CD8-positive, alpha-beta memory T cell (primary cell): Measurements from ENCODE around the gene UROC1. TPM values are rescaled to one million over a fixed set of nuclear protein-coding genes. Genes with fewer than 3 reads are reported as not detected.

Experiments used
- CTCF ChIA-PET: fragments of 350-600 bp; sonication (Branson Sonifier 250); formaldehyde crosslinking; loops from one replicate; lab custom pipeline; 2021; ENCODE audit warnings: antibody characterized with exemption; lab: Charles Lee
- POLR2A ChIA-PET: fragments of 350-600 bp; sonication (Branson Sonifier 250); formaldehyde crosslinking; loops from one replicate; lab custom pipeline; 2021; ENCODE audit warnings: antibody characterized with exemption; lab: Charles Lee
- DNase-seq, 5 donors: peaks; one replicate each; pipeline versions ENCODE4 v3.0.0 to v3.0.0-alpha.2; 2020 to 2022; ENCODE audit warnings: mixed read lengths in 1 of 5
- H3K27ac ChIP-seq: one replicate; pipeline ENCODE4 v1.7.0; 2013; ENCODE audit warnings: low read depth, mild to moderate bottlenecking, low read length, moderate library complexity
- H3K27me3 ChIP-seq: 2 replicates; pipeline ENCODE4 v1.7.0; 2013; ENCODE audit warnings: low read length, mild to moderate bottlenecking; ENCODE audit not compliant: insufficient read depth, poor library complexity, severe bottlenecking
- H3K36me3 ChIP-seq: 2 replicates; pipeline ENCODE4 v1.7.0; 2013; ENCODE audit warnings: mild to moderate bottlenecking, low read length, moderate library complexity; ENCODE audit not compliant: insufficient read depth
- H3K4me1 ChIP-seq: 2 replicates; pipeline ENCODE4 v1.7.0; 2013; ENCODE audit warnings: mild to moderate bottlenecking, low read length, moderate library complexity; ENCODE audit not compliant: insufficient read depth
- H3K4me3 ChIP-seq: 2 replicates; pipeline ENCODE4 v1.7.0; 2013; ENCODE audit warnings: mild to moderate bottlenecking, low read length
- H3K9me3 ChIP-seq: 2 replicates; pipeline ENCODE4 v1.7.0; 2013; ENCODE audit warnings: mild to moderate bottlenecking, low read length
- H3K27ac Mint-ChIP-seq, 8 donors: one replicate each; pipeline ENCODE4 v1.8.0; 2020 to 2021; ENCODE audit warnings: mixed read lengths in 8 of 8, mild to moderate bottlenecking in 6 of 8, inconsistent platforms in 3 of 8, moderate library complexity in 3 of 8
- H3K27me3 Mint-ChIP-seq, 2 donors: one replicate each; pipeline ENCODE4 v1.8.0; 2020 to 2021; ENCODE audit warnings: mixed read lengths in 2 of 2, mild to moderate bottlenecking in 1 of 2, moderate library complexity in 1 of 2
- H3K36me3 Mint-ChIP-seq, 3 donors: one replicate each; pipeline ENCODE4 v1.8.0; 2020 to 2021; ENCODE audit warnings: mixed read lengths in 3 of 3, inconsistent platforms in 1 of 3, mild to moderate bottlenecking in 1 of 3
- H3K4me1 Mint-ChIP-seq, 3 donors: one replicate each; pipeline ENCODE4 v1.8.0; 2020 to 2021; ENCODE audit warnings: mixed read lengths in 3 of 3, inconsistent platforms in 1 of 3, mild to moderate bottlenecking in 1 of 3
- H3K4me3 Mint-ChIP-seq, 7 donors: one replicate each; pipeline ENCODE4 v1.8.0; 2020 to 2021; ENCODE audit warnings: mixed read lengths in 7 of 7, mild to moderate bottlenecking in 6 of 7, moderate library complexity in 4 of 7, inconsistent platforms in 2 of 7
- H3K9me3 Mint-ChIP-seq, 5 donors: one replicate each; pipeline ENCODE4 v1.8.0; 2020 to 2022; ENCODE audit warnings: mixed read lengths in 5 of 5, mild to moderate bottlenecking in 3 of 5, moderate library complexity in 2 of 5, inconsistent platforms in 1 of 5
- polyA plus RNA-seq: library from polyadenylated mRNA; unstranded; fragments of 300-500 nt; fragmentation: Illumina TruSeq; gene quantifications from one replicate; pipeline ENCODE4 v1.2.3, GENCODE V29; 2021
- total RNA-seq, 2 experiments: library from RNA; stranded (reverse); gene quantifications; one replicate each; pipeline ENCODE4 v1.2.3, GENCODE V29; 2021

UROC1 gene
- total and polyA plus RNA-seq, 3 experiments from 2014 or later: not detected

GRCh38 chr3:126497956-126498355 is 19.6 kb downstream of the UROC1 start:
- H3K4me1 Mint-ChIP-seq: peaks cover 0 to 6% (median 4%) of the 10 kb centered on the region in 3 donors
- CTCF ChIA-PET: no interaction called here

GRCh38 chr3:126496894-126497850 is 20.4 kb downstream of the UROC1 start:
- H3K36me3 ChIP-seq: no peaks in the 10 kb centered on the region
- POLR2A ChIA-PET: no interaction called here

More at GRCh38 chr3:126497956-126498355, 19.6 kb downstream of the UROC1 start:
- peak overlapping the region in 1 of 8 donors; percentile 33 for H3K27ac Mint-ChIP-seq
- no peak overlapping the region for H3K27ac ChIP-seq
- no peak overlapping the region for H3K4me3 ChIP-seq
- H3K27me3 ChIP-seq: no peaks in the 10 kb centered on the region
- H3K9me3 ChIP-seq: no peaks in the 10 kb centered on the region
- H3K36me3 Mint-ChIP-seq: no peaks in the 10 kb centered on the region
- no peaks in the 10 kb centered on the region for H3K36me3 ChIP-seq
- H3K9me3 Mint-ChIP-seq: no peaks in the 10 kb centered on the region
- DNase-seq: peak in 1 of 5 donors; percentile 44
- no peak overlapping the region for H3K4me3 Mint-ChIP-seq
- no peaks in the 10 kb centered on the region for H3K27me3 Mint-ChIP-seq
- no peaks in the 10 kb centered on the region for H3K4me1 ChIP-seq
- POLR2A ChIA-PET: no interaction called here

GRCh38 chr3:126495786-126496185 is 21.8 kb downstream of the UROC1 start:
- H3K27me3 ChIP-seq: no peaks in the 10 kb centered on the region
- H3K4me1 ChIP-seq: no peaks in the 10 kb centered on the region
- H3K9me3 ChIP-seq: no peaks in the 10 kb centered on the region
- no peak overlapping the region for H3K27ac Mint-ChIP-seq
- H3K4me3 ChIP-seq: no peak overlapping the region
- CTCF ChIA-PET: interaction anchor here (1.0 kb wide), 1 partner anchor 23 kb away, joined by 4 read pairs; no protein-coding TSS in a partner anchor
- H3K36me3 ChIP-seq: no peaks in the 10 kb centered on the region
- H3K27me3 Mint-ChIP-seq: peaks cover 0 to 1% of the 10 kb centered on the region in 2 donors
- H3K4me3 Mint-ChIP-seq: no peak overlapping the region
- POLR2A ChIA-PET: no interaction called here
- H3K9me3 Mint-ChIP-seq: no peaks in the 10 kb centered on the region
- H3K4me1 Mint-ChIP-seq: peaks cover 0 to 6% (median 4%) of the 10 kb centered on the region in 3 donors
- H3K27ac ChIP-seq: no peak overlapping the region
- no peaks in the 10 kb centered on the region for H3K36me3 Mint-ChIP-seq
- DNase-seq: peak in 1 of 5 donors; percentile 35

More at GRCh38 chr3:126496894-126497850, 20.4 kb downstream of the UROC1 start:
- peaks cover 0 to 6% (median 4%) of the 10 kb centered on the region in 3 donors for H3K4me1 Mint-ChIP-seq
- peak overlapping the region in 2 of 8 donors; percentile 75 to 76 for H3K27ac Mint-ChIP-seq
- Histone ChIP-seq H3K4me1 (no peaks in the 10 kb centered on the region), H3K4me3 (no peak overlapping the region), H3K9me3 (no peaks in the 10 kb centered on the region), H3K27ac (no peak overlapping the region), H3K27me3 (no peaks in the 10 kb centered on the region)
- H3K27me3 Mint-ChIP-seq: no peaks in the 10 kb centered on the region
- CTCF ChIA-PET: interaction anchor here (1.0 kb wide), 1 partner anchor 21 kb away, joined by 4 read pairs; no protein-coding TSS in a partner anchor
- H3K9me3 Mint-ChIP-seq: no peaks in the 10 kb centered on the region
- H3K4me3 Mint-ChIP-seq: peak overlapping the region in 1 of 7 donors; percentile 33
- no peaks in the 10 kb centered on the region for H3K36me3 Mint-ChIP-seq
- DNase-seq: no peak

DNA sequence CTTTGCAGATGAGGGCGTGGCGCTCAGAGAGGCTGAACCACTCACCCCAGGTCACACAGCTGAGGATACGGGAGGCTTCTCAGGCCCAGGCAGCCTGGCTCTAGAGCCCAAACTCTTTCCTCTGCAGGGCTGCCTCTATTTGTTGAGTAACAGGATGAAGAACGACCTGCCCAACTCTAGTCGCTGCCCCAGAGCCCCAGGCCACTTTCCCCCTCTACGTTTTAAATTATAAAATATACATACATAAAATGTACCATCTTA is 22.7 kb downstream of the UROC1 start:
- Mint-ChIP-seq H3K9me3 (no peaks in the 10 kb centered on the region), H3K27ac (no peak overlapping the region), H3K36me3 (no peaks in the 10 kb centered on the region), H3K4me1 (peaks cover 0 to 6% (median 4%) of the 10 kb centered on the region in 3 donors), H3K27me3 (peaks cover 0 to 1% of the 10 kb centered on the region in 2 donors), H3K4me3 (no peak overlapping the region)
- no peak overlapping the region for H3K4me3 ChIP-seq
- CTCF ChIA-PET: no interaction called here
- H3K27me3 ChIP-seq: no peaks in the 10 kb centered on the region
- H3K36me3 ChIP-seq: no peaks in the 10 kb centered on the region
- no peaks in the 10 kb centered on the region for H3K4me1 ChIP-seq
- no peaks in the 10 kb centered on the region for H3K9me3 ChIP-seq
- H3K27ac ChIP-seq: no peak overlapping the region
- DNase-seq: no peak
- POLR2A ChIA-PET: no interaction called here

DNA sequence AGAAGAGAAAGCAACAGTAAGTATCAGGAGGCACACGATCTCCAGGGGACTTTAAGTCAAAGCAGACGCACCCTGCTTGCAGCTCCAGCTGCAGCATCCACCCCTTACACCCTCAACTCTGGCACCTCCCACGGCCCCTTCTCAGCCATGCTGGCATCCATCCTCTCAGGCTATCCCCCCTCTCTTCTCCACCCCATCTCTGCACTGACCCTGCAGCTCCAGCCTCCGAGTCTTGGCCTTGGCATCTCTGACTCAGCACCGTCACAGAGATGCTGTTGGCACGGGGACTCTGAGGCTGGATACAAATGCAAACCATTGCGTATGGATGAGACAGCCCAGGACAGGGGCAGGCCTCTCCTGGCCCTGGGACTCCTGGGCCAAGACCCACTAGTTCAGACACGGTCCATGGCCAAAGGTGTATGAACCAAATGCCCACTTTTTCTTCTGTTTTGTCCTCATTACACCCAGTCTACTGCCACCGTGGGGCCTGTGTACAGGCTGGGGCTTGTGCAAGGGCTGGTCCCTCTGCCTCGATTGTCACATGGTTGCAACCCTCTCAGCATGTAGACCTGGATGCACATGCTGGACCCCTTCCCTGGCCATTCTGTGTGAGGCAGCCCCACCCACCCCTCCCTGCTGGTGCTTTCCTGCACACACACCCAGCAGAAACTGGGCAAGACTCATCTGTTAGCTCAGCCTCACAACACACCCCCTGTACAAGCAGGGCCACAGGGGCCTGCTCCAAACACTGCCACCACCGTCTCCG is 23.2 kb downstream of the UROC1 start:
- Mint-ChIP-seq H3K27me3 (peaks cover 0 to 1% of the 10 kb centered on the region in 2 donors), H3K27ac (no peak overlapping the region), H3K36me3 (no peaks in the 10 kb centered on the region), H3K4me3 (no peak overlapping the region), H3K9me3 (no peaks in the 10 kb centered on the region), H3K4me1 (peaks cover 0 to 6% (median 4%) of the 10 kb centered on the region in 3 donors)
- Histone ChIP-seq H3K9me3 (no peaks in the 10 kb centered on the region), H3K36me3 (no peaks in the 10 kb centered on the region), H3K27me3 (no peaks in the 10 kb centered on the region), H3K4me1 (no peaks in the 10 kb centered on the region), H3K27ac (no peak overlapping the region), H3K4me3 (no peak overlapping the region)
- ChIA-PET CTCF (no interaction called here), POLR2A (no interaction called here)
- DNase-seq: no peak

GRCh38 chr3:126493739-126494138 is 23.8 kb downstream of the UROC1 start:
- Mint-ChIP-seq H3K36me3 (no peaks in the 10 kb centered on the region), H3K9me3 (no peaks in the 10 kb centered on the region), H3K27ac (peak overlapping the region in 1 of 8 donors; percentile 33), H3K4me3 (no peak overlapping the region), H3K4me1 (peaks cover 0 to 5% (median 4%) of the 10 kb centered on the region in 3 donors), H3K27me3 (peaks cover 0 to 1% of the 10 kb centered on the region in 2 donors)
- ChIA-PET CTCF (no interaction called here), POLR2A (no interaction called here)
- Histone ChIP-seq H3K27me3 (no peaks in the 10 kb centered on the region), H3K27ac (no peak overlapping the region), H3K4me1 (no peaks in the 10 kb centered on the region), H3K4me3 (no peak overlapping the region), H3K36me3 (no peaks in the 10 kb centered on the region), H3K9me3 (no peaks in the 10 kb centered on the region)
- no peak for DNase-seq

GRCh38 chr3:126493051-126493450 is 24.5 kb downstream of the UROC1 start:
- CTCF ChIA-PET: no interaction called here

More at GRCh38 chr3:126493051-126493450, 24.5 kb downstream of the UROC1 start:
- no peak overlapping the region for H3K4me3 ChIP-seq
- Mint-ChIP-seq H3K4me1 (peaks cover 0 to 5% (median 4%) of the 10 kb centered on the region in 3 donors), H3K4me3 (no peak overlapping the region), H3K36me3 (no peaks in the 10 kb centered on the region), H3K27ac (peak overlapping the region in 1 of 8 donors; percentile 47), H3K9me3 (no peaks in the 10 kb centered on the region), H3K27me3 (peaks cover 0 to 1% of the 10 kb centered on the region in 2 donors)
- DNase-seq: no peak
- H3K36me3 ChIP-seq: no peaks in the 10 kb centered on the region
- no peak overlapping the region for H3K27ac ChIP-seq
- no peaks in the 10 kb centered on the region for H3K9me3 ChIP-seq
- POLR2A ChIA-PET: no interaction called here
- H3K4me1 ChIP-seq: no peaks in the 10 kb centered on the region
- H3K27me3 ChIP-seq: no peaks in the 10 kb centered on the region
